Measurements from ENCODE around the gene A4GALT.
"Not testable (repeated sequence)": the region's sequence is repeated elsewhere in the genome, so short reads cannot be mapped to it uniquely, and the experiment has no call there.

A4GALT gene

DNA sequence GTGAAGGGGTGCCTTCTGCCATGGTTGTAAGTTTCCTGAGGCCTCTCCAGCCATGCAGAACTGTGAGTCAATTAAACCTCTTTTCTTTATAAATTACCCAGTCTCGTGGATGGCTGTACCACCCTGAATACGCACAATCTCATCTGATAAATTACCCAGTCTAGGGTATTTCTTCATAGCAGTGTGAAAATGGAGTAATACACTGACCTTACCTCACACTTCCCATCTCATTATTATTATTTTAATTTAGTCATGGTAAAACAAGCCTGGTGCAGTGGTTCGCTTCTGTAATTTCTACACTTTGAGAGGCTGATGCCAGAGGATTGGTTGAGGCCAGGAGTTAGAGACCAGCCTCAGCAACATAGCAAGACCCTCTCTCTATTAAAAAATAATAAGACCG is 41.0 kb downstream of the A4GALT start:
- Histone ChIP-seq H3K79me2 (ENCODE audit: insufficient read depth, low read length) (no peaks in the 10 kb centered on the region), H2AFZ (ENCODE audit: low read depth, low read length, severe bottlenecking) (no peak overlapping the region), H3K4me2 (ENCODE audit: low read depth, low read length, poor library complexity, severe bottlenecking) (no peak overlapping the region), H3K27ac (ENCODE audit: low read depth, low read length) (no peak overlapping the region), H3K9me3 (ENCODE audit: insufficient read depth, low read length) (peaks cover 17% of the 10 kb centered on the region; the same call in 1 of the 2 replicates), H4K20me1 (ENCODE audit: low read depth, low read length) (no peaks in the 10 kb centered on the region), H3K9ac (ENCODE audit: low read length) (no peak overlapping the region), H3K36me3 (ENCODE audit: low read length) (0 out of 2 replicates have a peak, but pooled peaks cover 4% of the 10 kb centered on the region), H3K9me2 (replicated peaks; ENCODE audit: insufficient read depth, low read length) (no peaks in the 10 kb centered on the region), H3K27me3 (ENCODE audit: low read length) (no peaks in the 10 kb centered on the region), H3K4me3 (ENCODE audit: insufficient read depth, low read length, poor library complexity, severe bottlenecking) (no peak overlapping the region), H3F3A (ENCODE audit: insufficient read depth) (no peaks in the 10 kb centered on the region)
- no peak for TF ChIP-seq EZH2phosphoT487 (conservative IDR thresholded peaks at IDR 0.05; ENCODE audit: low read length)
- TF ChIP-seq, protein P1, sequence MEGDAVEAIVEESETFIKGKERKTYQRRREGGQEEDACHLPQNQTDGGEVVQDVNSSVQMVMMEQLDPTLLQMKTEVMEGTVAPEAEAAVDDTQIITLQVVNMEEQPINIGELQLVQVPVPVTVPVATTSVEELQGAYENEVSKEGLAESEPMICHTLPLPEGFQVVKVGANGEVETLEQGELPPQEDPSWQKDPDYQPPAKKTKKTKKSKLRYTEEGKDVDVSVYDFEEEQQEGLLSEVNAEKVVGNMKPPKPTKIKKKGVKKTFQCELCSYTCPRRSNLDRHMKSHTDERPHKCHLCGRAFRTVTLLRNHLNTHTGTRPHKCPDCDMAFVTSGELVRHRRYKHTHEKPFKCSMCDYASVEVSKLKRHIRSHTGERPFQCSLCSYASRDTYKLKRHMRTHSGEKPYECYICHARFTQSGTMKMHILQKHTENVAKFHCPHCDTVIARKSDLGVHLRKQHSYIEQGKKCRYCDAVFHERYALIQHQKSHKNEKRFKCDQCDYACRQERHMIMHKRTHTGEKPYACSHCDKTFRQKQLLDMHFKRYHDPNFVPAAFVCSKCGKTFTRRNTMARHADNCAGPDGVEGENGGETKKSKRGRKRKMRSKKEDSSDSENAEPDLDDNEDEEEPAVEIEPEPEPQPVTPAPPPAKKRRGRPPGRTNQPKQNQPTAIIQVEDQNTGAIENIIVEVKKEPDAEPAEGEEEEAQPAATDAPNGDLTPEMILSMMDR (IDR thresholded peaks at IDR 0.05; ENCODE audit: insufficient read depth, low read length, poor library complexity, severe bottlenecking) = no peak

DNA sequence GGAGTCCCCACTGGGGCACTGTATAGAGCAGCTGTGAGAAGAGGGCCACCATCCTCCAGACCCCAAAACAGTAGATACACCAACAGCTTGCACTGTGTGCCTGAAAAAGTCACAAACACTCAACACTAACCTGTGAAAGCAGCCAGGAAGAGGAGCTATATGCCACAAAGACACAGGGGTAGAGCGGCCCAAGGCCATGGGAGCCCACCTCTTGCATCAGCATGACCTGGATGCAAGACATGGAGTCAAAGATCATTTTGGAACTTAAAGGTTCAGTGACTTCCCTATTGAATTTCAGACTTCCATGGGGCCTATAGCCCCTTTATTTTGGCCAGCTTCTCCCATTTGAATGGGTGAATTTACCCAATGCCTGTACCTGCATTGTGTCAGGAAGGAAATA is 41.8 kb downstream of the A4GALT start:
- no peak overlapping the region for H3K27ac ChIP-seq (ENCODE audit: low read depth, low read length)
- no peak for TF ChIP-seq EZH2phosphoT487 (conservative IDR thresholded peaks at IDR 0.05; ENCODE audit: low read length)
- TF ChIP-seq, protein P1 (IDR thresholded peaks at IDR 0.05; ENCODE audit: insufficient read depth, low read length, poor library complexity, severe bottlenecking) = no peak
- H4K20me1 ChIP-seq (ENCODE audit: low read depth, low read length) = no peaks in the 10 kb centered on the region
- H3F3A ChIP-seq (ENCODE audit: insufficient read depth) = no peaks in the 10 kb centered on the region
- 0 out of 2 replicates have a peak, but pooled peaks cover 4% of the 10 kb centered on the region for H3K36me3 ChIP-seq (ENCODE audit: low read length)
- H3K9me2 ChIP-seq (replicated peaks; ENCODE audit: insufficient read depth, low read length) = no peaks in the 10 kb centered on the region
- no peak overlapping the region for H3K4me3 ChIP-seq (ENCODE audit: insufficient read depth, low read length, poor library complexity, severe bottlenecking)
- H3K4me2 ChIP-seq (ENCODE audit: low read depth, low read length, poor library complexity, severe bottlenecking) = no peak overlapping the region
- no peaks in the 10 kb centered on the region for H3K27me3 ChIP-seq (ENCODE audit: low read length)
- H3K9me3 ChIP-seq (ENCODE audit: insufficient read depth, low read length) = peaks cover 17% of the 10 kb centered on the region; the same call in 1 of the 2 replicates
- no peak overlapping the region for H3K9ac ChIP-seq (ENCODE audit: low read length)
- no peak overlapping the region for H2AFZ ChIP-seq (ENCODE audit: low read depth, low read length, severe bottlenecking)
- H3K79me2 ChIP-seq (ENCODE audit: insufficient read depth, low read length) = no peaks in the 10 kb centered on the region

DNA sequence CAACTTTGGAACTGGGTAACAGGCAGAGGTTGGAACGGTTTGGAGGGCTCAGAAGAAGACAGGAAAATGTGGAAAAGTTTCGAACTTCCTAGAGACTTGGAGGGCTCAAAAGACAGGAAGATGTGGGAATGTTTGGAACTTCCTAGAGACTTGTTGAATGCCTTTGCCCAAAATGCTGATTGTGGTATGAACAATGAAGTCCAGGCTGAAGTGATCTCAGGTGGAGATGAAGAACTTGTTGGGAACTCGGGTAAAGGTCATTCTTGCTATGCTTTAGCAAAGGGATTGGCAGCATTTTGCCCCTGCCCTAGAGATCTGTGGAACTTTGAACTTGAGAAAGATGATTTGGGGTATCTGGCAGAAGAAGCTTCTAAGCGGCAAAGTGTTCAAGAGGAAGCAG is 42.7 kb downstream of the A4GALT start:
- H4K20me1 ChIP-seq (ENCODE audit: low read depth, low read length); H3K4me3 ChIP-seq (ENCODE audit: insufficient read depth, low read length, poor library complexity, severe bottlenecking); H3K4me2 ChIP-seq (ENCODE audit: low read depth, low read length, poor library complexity, severe bottlenecking); H3K27ac ChIP-seq (ENCODE audit: low read depth, low read length); H2AFZ ChIP-seq (ENCODE audit: low read depth, low read length, severe bottlenecking); H3K9ac ChIP-seq (ENCODE audit: low read length); H3K9me2 ChIP-seq (replicated peaks; ENCODE audit: insufficient read depth, low read length); H3F3A ChIP-seq (ENCODE audit: insufficient read depth); H3K79me2 ChIP-seq (ENCODE audit: insufficient read depth, low read length); H3K27me3 ChIP-seq (ENCODE audit: low read length); H3K36me3 ChIP-seq (ENCODE audit: low read length): not testable (repeated sequence)
- peaks cover 17% of the 10 kb centered on the region; the same call in 1 of the 2 replicates for H3K9me3 ChIP-seq (ENCODE audit: insufficient read depth, low read length)

DNA sequence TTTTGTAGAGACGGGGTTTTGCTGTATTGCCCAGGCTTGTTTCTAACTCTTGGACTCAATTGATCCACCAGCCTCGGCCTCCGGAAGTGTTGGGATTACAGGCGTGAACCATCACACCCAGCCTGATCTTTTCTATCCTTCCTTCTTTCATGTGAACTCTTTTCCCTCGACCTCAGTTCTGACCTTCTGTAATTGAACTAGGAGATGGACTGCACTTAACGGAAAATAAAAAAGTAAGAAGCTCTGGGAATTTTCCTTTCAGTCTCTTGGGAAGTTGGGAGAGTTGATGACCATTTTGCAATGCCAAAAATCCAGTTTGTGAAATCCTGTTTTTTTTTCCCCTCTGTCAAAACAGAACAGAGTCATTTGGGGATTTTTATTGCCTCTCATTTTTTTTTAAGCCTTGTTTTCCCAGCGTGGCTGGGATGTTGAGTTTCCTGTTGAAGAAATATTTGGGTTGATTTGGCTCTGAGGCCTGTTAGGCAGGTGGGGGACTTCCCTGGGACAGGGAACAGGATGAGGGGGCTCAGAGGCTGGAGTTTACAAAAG is 44.5 kb downstream of the A4GALT start:
- 0 out of 2 replicates have a peak, but pooled peaks cover 4% of the 10 kb centered on the region for H3K36me3 ChIP-seq (ENCODE audit: low read length)
- no peak overlapping the region for H2AFZ ChIP-seq (ENCODE audit: low read depth, low read length, severe bottlenecking)
- TF ChIP-seq, protein P1 (IDR thresholded peaks at IDR 0.05; ENCODE audit: insufficient read depth, low read length, poor library complexity, severe bottlenecking) = no peak
- TF ChIP-seq EZH2phosphoT487 (conservative IDR thresholded peaks at IDR 0.05; ENCODE audit: low read length) = no peak
- no peak overlapping the region for H3K4me2 ChIP-seq (ENCODE audit: low read depth, low read length, poor library complexity, severe bottlenecking)
- H3K9me3 ChIP-seq (ENCODE audit: insufficient read depth, low read length) = peaks cover 17% of the 10 kb centered on the region; the same call in 1 of the 2 replicates
- no peaks in the 10 kb centered on the region for H4K20me1 ChIP-seq (ENCODE audit: low read depth, low read length)
- no peak overlapping the region for H3K9ac ChIP-seq (ENCODE audit: low read length)
- no peak overlapping the region for H3K4me3 ChIP-seq (ENCODE audit: insufficient read depth, low read length, poor library complexity, severe bottlenecking)
- H3F3A ChIP-seq (ENCODE audit: insufficient read depth) = no peaks in the 10 kb centered on the region
- H3K27ac ChIP-seq (ENCODE audit: low read depth, low read length) = no peak overlapping the region
- H3K9me2 ChIP-seq (replicated peaks; ENCODE audit: insufficient read depth, low read length) = no peaks in the 10 kb centered on the region
- H3K27me3 ChIP-seq (ENCODE audit: low read length) = no peaks in the 10 kb centered on the region
- no peaks in the 10 kb centered on the region for H3K79me2 ChIP-seq (ENCODE audit: insufficient read depth, low read length)
